Skin of body (tissue), 2 donors: ENCODE data around the gene C10orf71. TPM values are rescaled to one million over a fixed set of nuclear protein-coding genes. Genes with fewer than 3 reads are reported as not detected.

ENCODE experiments used
- DNase-seq: peaks from one replicate; lab custom pipeline; 2025; lab: John Stamatoyannopoulos, UW
- total RNA-seq: library from RNA; depleted of rRNA; stranded (reverse); fragments of >200 nt; gene quantifications from one replicate; pipeline ENCODE4 v1.2.3, GENCODE V29; 2014

The C10orf71 gene
- total RNA-seq, 1 donor from 2014 or later: 2.2 TPM

DNA sequence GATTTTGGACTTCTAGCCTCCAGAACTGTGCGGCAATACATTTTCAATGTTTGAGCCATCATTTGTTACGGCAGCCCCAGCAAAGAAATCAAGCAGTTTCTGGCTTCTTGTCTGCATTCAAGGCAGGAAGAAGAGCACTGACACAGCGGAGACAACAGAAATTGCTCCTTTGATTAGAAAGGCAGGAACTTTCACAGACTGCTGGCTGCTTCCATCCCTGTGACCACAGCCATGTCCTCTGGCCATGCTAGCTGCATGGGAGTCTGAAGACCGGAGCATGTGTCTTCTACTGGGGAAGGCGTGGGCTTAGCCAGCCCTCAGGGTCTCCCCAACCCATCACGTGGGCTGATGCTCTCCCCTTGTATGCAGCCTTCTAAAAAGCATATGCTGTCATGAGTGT, 19.1 kb downstream of the C10orf71 start:
- no peak for DNase-seq

DNA sequence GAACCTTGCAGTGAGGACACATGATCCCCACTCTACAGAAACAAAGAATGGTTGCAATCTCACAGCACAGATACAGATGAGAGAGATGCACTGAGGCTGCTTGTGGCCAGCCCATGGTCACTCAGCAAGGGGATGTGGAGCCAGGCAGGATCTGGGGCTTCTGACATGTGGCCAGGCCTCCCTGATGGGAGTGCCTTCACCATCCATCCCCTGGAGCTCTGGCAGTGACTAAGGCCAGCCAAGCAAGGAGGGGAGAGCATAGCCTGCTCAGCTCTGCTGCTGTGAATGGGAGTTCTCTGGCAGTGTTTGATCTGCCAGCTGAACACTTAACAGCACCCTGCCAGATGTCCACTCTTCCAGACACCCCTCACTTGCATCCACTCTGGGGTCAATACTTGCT, 19.8 kb downstream of the C10orf71 start:
- no peak for DNase-seq

DNA sequence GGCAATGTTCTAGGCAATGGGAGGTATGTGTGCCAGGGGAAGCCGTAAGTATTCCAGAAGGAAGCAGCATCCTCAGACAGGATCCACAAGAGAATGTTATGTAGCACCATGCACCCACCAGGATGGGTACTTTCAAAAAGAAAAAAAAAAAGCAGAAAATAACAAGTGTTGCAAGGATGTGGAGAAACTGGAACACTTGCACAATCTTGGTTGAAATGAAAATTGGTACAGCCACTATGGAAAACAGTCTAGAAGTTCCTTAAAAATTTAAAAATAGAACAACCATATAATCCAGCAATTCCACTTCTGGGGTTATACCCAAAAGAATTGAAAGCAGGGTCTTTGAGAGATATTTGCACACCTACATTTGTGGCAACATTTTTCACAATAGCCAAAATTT, 20.2 kb downstream of the C10orf71 start:
- DNase-seq: no peak

DNA sequence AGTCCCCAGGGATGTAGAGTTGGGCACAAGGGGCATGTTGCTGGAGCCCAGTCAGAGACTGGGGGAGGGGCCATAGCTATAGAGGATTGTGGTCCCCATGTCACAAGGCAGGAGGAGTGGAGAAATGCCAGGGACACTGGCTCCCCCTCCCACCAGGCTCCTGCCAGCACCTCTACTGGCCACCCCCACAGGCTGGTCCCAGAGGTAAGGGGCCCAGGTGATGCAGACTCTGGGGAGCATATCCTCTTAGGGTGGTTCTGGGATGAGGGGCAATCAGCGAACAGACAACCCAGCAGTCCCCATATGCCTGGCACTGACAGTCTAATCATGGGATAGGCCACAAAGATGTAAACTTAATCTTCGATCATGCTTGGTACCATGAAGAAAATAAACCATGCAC, 21.2 kb downstream of the C10orf71 start:
- no peak for DNase-seq

DNA sequence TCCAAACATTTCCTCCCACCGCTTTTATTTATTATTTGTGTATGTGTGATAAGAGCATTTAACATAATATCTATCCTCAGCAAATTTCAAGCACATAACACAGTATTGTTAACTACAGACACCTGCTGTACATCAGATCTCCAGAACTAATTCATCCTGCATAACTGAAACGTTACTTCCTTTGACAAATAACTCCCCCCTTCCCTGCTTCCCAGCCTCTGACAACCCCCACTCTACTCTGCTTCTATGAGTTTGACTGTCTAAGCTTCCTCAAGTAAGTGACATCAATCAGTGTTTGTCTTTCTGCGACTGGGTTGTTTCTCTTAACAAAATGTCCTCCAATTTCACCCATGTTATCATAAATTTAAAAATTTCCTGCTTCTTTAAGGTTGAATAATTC, 22.1 kb downstream of the C10orf71 start:
- no peak for DNase-seq

DNA sequence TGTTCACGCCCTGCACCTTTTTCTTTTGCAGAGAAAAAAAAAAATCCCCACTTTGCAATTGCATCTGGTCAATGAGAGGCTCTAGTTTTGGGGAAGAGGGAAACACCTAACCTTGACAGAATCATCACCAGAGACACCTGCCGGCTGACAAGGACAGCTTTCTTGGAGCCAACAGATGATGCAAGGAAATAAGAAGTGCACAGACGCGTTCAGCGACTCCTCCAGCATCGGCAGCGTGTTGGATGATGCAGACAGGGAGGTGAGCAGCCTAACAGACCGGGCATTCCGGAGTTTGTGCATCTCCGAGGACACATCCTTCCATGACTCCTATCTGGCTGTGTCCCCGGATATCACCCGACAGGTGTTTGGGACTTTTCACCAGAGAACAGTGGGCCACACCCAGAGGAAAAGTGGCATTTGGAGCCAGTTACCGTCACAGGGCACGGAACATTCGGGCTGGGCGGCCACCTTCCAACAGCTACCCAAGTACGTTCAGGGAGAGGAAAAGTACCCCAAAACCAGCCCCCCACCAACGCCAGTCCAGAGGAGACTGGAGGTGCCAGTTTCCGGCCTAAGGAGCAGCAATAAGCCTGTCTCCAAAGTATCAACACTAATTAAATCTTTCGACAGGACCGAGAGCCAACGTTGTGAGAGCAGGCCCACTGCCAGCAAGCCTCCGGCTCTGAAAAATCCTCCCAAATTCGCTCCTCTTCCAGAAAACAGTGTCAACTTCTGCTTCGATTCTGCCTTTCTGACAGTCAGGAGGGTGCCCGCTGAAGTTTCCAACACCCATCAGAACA, 23.6 kb downstream of the C10orf71 start:
- DNase-seq: no peak

DNA sequence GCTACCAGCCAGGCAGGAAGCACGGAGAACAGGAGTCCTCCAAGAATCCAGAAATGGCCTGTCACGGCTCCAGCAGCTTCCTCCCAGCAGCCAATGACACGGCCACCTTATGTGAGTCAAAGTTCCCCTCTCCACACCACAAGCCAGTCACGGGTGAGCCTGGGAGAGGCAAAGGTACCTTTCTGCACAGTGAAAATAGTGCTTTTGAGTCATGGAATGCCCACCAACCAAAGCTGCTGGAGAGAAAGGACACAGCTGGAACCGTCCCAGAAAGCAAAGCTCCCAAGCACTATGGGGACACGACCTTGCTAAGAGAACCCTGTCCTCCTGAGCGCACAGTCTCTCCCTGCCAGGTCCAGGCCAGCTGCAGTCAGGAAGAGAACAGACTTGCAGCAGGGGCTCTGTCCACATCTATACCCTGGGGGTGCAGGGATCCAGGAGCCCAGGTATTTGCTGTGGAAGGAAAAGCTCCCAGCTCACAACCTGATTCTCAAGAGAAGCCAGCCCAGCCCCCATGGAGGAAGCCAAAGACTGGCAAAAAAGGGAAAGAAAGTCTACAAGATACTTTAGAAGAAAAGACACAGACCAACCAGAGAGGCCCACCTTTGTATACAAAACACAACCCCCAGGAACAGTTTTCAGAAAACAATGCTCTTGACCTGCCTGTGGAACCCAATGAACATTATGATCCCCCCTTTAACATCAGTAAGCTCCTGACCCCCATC, 24.4 kb downstream of the C10orf71 start:
- no peak for DNase-seq

DNA sequence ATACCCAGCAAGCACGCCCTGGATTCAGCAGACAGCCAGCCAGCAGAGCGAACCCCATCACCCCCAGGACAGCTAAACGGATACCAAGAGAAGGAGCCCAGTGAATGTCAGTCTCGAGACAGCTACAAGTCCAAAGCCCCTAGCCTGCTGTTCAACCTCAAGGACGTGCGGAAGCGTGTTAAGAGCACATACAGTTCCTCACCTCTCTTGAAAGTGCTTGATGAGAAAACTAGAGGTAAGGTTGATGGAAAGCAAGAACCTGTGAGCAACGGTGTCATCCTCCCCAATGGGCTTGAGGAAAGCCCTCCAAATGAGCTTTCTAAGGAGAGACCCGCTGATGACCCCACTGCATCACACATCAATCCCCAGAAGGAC, 24.9 kb downstream of the C10orf71 start:
- no peak for DNase-seq

DNA sequence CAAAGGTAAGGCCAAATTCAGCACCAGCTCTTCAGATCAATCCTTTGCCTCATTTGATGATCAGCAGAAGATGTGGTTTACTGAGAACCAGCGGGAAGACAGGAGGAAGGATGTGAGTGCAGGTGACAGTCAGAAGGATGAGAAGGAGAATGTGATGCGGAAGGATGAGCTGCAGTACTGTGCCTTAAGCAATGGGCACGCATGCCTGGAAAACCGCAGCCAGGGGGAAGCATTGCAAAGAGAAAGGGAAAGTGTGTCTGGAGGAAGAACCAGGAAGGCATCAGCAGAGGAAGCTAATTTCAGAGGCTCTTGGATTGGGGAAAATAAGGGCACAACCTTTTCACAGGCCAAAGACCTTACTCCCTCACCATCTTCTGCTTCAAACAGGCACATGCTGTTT, 25.7 kb downstream of the C10orf71 start:
- no peak for DNase-seq

DNA sequence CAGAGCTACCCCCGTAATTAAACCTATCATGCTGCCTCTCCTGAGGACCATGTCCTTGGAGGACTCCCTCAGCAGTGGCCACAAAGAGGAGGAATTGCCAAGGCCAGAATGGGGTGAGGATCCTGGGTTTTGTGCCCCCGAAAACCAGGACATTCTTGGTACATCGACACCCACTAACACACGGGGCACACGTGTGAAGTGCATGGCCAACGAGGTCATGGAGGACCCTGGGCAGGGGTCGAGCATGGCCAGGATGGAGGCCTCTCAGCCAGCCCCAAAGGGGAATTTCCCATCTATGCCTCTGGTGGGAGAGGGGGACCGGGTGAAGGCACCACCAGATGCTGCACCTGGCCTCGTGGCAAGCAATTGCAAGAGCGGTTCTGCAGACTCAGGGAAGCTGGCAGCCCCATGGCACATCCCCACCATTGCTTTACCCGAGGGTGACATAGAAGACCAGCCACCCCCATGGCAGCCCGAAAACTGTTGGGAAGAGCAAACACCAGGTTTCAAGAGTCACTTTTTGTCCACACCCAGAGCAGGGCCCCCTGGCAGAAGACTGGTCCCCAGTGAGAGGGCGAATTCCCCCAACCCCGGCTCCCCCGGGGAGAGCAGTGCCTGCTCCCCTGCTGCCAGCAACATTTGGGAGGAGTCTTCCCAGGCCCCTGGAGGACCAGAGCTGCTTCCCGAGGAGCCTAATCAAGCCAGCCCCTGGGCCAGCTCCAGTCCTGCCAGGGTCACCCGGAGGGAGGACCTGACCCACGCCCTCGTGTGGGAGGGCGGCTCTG, 26.4 kb downstream of the C10orf71 start:
- no peak for DNase-seq

DNA sequence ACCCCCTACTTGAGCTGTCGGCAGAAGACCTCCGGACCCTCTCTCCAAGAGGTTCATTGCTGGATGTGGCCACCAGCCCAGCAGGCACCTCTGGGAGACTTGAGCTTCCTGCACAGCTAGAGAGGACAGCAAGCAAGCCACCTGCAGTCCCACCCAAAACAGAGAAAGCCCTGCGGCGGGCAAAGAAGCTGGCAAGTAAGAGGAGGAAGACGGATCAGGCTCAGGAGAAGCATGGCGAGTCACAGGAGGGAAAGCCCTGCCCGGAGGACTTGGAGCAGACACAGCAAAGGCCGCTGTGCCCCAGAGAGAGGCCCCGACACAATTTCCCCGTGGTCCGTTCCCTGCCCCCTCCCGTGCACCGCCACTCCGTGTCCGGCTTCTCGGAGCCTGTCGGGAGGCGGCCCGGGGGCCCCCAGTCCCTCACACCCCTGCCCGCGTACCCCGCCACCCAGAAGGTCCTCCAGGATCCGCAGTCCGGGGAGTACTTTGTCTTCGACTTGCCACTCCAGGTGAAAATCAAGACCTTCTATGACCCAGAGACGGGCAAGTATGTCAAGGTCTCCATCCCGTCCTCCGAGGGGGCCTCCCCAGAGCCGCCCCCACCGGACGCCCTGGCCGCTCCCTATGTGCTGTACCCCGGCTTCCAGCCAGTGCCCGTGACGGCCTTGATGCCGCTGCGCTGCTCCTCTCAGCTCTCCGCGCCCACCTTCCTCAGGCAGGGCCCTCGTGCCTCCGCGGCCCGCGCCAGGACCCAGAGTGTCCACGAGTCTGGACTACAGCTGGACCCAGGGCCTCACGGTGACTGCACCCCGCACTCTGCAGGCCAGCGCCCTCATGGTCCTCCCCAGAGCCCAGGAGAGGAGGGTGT, 27.2 kb downstream of the C10orf71 start:
- no peak for DNase-seq

DNA sequence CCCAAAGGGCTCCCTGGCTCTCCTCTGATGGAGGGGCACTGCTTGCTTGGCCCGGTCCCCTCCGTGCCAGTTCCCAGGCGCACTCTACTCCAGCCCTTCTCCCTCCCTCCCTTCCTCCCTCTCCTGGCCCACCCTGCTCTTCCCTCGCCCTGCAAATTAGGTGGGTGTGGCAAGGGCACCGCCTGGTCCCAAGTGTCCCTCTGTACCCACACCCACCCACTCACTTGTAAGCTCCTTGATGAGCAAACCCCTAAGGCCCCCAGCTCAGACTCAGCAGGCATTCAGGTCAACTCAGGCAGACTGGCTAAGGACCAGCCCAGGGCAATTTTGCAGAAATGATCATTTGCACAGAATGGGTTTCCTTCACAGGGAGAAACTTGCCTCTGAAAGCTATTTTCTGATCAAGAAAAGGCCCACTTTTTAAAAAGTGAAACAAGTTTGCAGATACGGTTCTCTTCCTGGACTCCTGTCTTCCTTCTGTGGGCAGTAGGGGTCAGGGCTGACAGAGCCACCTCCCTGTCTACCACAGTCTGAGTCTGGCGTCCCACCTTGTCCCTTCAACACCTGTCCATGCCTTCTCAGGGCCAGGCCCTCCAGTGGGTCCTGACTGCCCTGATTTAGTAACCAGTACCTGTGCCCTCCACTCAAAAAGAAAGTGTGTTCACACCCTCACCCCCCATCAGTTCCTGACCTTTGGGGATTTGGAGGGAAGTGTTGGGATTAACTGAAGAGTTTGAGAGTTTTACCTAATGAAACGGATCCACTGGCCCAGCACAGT, 28.3 kb downstream of the C10orf71 start:
- DNase-seq: no peak

DNA sequence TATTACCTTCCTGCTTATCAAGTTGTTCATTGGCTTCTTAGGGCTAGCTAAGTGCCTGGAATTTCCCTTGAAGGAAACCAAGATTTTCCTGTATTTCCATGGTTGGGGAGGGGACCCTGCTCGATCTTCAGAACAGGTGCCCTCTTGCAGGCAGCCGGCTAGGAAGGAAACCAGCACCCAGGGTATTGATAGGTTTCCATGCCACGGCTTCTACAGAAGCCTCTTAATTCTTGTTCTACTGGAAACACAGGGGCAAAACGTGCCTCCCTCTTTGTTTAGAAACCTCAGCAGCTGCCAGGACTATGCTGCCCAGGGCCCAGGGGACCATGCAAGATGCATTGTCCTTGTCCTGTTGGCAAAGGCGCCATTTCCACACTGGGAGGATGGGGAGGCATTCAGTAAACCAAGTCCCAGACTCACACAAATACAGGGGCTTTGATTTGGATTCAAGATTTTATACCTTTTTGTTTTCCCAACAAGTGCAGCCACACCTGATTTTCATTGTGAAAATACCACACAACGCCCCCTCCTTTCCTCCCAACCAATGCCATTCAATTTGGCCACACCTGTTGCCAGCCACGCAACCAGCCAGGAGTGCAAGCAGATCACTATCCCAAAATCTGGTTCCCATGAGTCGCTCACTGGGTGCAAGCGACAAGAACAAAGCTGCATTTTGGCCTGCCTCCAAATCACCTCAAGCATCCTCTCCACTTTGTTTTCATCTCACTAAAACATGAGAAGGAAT, 29.6 kb downstream of the C10orf71 start:
- no peak for DNase-seq

DNA sequence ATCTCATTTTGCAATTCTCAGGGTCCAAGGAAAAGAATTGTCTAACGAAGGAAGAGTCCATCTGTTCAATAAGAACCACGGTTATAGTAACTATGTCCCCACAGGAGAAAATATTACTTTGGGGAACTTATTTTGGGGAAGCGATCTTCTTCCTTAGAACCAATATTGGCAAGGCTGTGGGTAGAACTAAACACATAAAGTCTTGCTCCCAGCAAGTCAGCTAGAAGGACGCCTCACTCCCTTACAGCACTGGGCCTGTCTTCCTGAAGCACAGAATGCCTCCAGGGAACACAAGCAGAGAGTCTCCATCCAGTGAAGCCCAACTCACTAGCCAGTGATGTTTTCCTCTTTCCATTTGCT, 30.2 kb downstream of the C10orf71 start:
- DNase-seq: no peak

DNA sequence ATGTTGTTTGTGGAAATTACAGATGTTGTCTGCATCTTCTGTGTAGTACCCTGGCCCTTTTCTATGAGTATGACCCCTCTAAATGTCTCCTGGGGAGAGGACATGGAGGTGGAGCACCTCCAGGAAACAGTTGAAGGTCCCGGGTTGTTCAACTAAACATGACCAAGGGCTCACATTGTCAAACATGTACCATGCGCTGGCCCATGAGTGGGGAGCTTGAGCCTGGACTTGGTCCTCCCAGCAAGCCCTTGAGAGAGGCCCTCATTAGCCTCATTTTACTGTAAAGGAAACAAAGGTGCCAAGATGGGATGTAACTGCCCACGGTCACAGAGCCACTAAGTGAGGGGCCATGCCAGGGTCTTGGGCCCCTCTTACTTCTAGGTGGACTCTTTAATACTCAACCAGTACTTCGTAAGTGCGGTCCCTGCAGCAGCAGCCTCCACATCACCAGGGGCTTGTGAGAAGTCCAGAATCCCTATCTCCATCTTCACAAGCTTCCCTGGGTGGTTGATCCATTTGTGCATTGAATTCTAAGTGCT, 31.2 kb downstream of the C10orf71 start:
- no peak for DNase-seq

DNA sequence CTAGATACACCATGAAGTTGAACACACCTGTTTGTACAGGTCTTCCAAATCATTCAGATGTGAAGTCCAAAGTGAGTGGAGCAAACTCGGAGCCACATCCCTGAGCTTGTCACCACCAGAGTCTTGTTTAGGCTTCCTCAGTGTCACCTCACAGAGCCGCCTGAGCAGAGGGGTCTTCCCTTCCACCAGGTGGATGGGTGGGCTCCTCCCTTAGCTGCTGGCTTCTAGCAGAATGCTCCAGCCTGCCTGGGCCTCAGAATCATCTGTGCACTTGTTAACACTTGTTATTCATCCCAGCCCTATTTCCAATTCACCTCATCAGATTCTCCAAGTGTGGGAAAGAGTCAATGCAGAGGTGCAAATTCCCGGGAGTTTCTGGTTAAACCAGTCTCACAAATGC, 32.5 kb downstream of the C10orf71 start:
- no peak for DNase-seq

DNA sequence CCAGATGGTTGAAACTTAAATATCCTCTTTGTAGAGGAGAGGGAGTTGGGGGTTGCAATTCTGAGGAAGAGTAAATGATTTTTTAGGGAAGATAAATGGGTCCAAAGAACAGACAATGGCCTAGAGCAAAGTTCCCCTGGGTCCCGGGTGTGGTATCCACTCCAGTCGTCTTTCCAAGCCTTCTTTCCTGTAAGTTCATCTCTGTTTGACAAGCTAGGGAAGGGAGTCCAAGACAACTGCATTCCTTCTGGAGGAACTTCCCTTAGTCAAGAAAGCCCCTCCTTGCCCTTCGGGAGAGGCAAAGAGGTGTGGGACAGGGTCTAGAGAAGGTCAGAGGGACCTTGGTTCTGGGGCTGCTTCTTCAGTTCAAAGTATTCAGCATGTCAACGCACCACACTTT, 33.4 kb downstream of the C10orf71 start:
- DNase-seq: no peak

DNA sequence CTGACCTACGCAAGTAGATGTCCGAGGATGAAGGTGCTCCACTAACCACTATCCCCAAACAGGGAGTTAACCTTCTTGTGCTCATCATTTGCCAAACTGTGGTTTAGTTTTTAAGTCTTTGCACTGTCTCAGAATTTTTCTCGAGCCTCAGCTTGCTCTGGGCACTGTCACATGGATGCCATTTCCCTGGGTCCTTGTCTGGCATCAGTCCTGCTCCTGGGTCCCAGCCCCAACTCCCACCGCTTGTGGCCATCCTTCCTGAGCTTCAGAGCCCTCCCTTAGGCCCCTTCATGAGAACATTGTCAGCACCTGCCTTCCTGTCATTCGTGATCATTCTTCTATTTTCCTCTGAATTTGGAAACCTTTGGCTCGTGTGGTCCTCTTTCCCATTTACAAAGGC, 33.8 kb downstream of the C10orf71 start:
- DNase-seq: no peak

DNA sequence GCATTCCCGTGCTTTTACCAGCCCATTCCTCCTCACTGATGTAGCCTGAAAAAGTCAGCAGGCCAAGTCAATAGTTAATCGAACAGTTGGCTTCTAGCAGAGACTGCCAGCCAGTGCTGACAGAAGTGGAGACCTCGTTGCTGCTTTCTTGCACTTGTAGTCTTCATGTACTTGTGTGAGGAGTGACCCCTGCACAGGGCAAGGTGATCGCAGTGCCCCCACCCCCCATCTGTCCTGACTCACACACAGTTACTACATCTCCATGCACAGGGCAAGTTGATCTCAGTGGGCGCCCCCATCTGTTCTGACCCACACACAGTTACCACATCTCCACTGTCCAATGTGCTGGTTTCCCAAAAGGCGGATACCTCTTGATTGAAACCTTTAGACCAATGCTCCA, 34.2 kb downstream of the C10orf71 start:
- no peak for DNase-seq

DNA sequence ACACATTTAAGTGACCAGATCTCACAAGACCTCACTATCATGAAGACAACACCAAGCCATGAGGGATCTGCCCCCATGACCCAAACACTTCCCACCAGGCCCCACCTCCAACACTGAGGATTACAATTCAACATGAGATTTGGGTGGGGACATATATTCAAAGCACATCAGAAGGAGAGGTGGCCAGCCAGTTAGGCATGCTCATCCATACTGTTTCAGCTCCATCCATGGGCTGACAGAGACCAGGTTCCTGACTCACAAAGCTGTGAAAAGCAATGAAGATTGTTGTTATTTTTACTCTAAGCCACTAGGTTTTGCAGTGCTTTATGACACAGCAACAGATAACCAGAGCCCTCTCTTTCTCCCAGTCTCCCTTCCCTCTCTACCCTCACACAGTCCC, 36.0 kb downstream of the C10orf71 start:
- no peak for DNase-seq
